K562 (cell line): ENCODE data around the gene HMG20B. TPM values are rescaled to one million over a fixed set of nuclear protein-coding genes. Genes with fewer than 3 reads are reported as not detected.

Source experiments
- ARID1B ChIP-seq: fragments of 450-650 bp; IDR thresholded peaks from 2 replicates; pipeline ENCODE4 v1.6.1; 2016; ENCODE audit warnings: antibody characterized with exemption, mild to moderate bottlenecking, inconsistent platforms
- ATF2 ChIP-seq: sonication (generic); formaldehyde crosslinking; IDR thresholded peaks from 2 replicates; pipeline ENCODE4 v1.8.1; 2022; ENCODE audit warnings: missing genetic modification reagents
- BMI1 ChIP-seq: fragments of 150-350 bp; IDR thresholded peaks from 2 replicates; pipeline ENCODE4 v1.6.1; 2014; ENCODE audit warnings: low read length
- CREM ChIP-seq: IDR thresholded peaks from 2 replicates; pipeline ENCODE4 v1.6.1; 2014; ENCODE audit warnings: antibody characterized with exemption, low read depth
- FOXK2 ChIP-seq, 2 experiments: fragments of 450-650 bp; IDR thresholded peaks in 1 of 2; conservative IDR thresholded peaks in 1 of 2; 2 replicates each; pipeline ENCODE4 v1.6.1; 2016; ENCODE audit warnings: low read depth in 2 of 2, mild to moderate bottlenecking in 1 of 2
- IRF1 ChIP-seq: sonication (generic); formaldehyde crosslinking; IDR thresholded peaks from 2 replicates; pipeline ENCODE4 v1.8.0; 2022; ENCODE audit warnings: missing genetic modification reagents, mild to moderate bottlenecking, borderline replicate concordance
- JUNB ChIP-seq: fragments of 450-650 bp; formaldehyde crosslinking; conservative IDR thresholded peaks from 2 replicates; pipeline ENCODE4 v1.4.0; 2020; ENCODE audit warnings: mild to moderate bottlenecking
- KLF13 ChIP-seq: fragments of 450-650 bp; IDR thresholded peaks from 2 replicates; pipeline ENCODE4 v1.6.1; 2016; ENCODE audit warnings: missing genetic modification characterization, low read depth, mild to moderate bottlenecking, missing compliant biosample characterization, moderate library complexity, borderline replicate concordance
- MTA3 ChIP-seq: fragments of 450-650 bp; formaldehyde crosslinking; IDR thresholded peaks from 2 replicates; pipeline ENCODE4 v1.6.1; 2017; ENCODE audit warnings: mild to moderate bottlenecking, borderline replicate concordance
- NCOA1 ChIP-seq: fragments of 450-650 bp; IDR thresholded peaks from 2 replicates; pipeline ENCODE4 v1.6.1; 2016; ENCODE audit warnings: low read depth
- PML ChIP-seq: IDR thresholded peaks from 2 replicates; pipeline ENCODE4 v1.6.1; 2012; ENCODE audit warnings: low read length, inconsistent platforms
- POLR2G ChIP-seq: fragments of 200-400 bp; formaldehyde crosslinking; IDR thresholded peaks from 2 replicates; pipeline ENCODE4 v1.6.1; 2017; ENCODE audit warnings: low read depth, mild to moderate bottlenecking, antibody characterized with exemption, low read length, moderate library complexity
- POU5F1 ChIP-seq: fragments of 150-350 bp; IDR thresholded peaks from 2 replicates; pipeline ENCODE4 v1.6.1; 2014; ENCODE audit warnings: borderline replicate concordance, low read length, low read depth, mild to moderate bottlenecking; ENCODE audit not compliant: partially characterized antibody
- PRMT5 ChIP-seq: sonication (generic); formaldehyde crosslinking; IDR thresholded peaks from 2 replicates; pipeline ENCODE4 v1.5.0; 2020; ENCODE audit warnings: missing genetic modification reagents
- SLC30A9 ChIP-seq: fragments of 250-450 bp; sonication (Bioruptor Pico); IDR thresholded peaks from 2 replicates; pipeline ENCODE4 v1.8.0; 2022; ENCODE audit warnings: mild to moderate bottlenecking, moderate library complexity
- SMAD1 ChIP-seq: fragments of 150-350 bp; IDR thresholded peaks from 2 replicates; pipeline ENCODE4 v1.6.1; 2014; ENCODE audit warnings: low read length, low read depth; ENCODE audit not compliant: partially characterized antibody
- SMAD4 ChIP-seq: fragments of 250-450 bp; sonication (Bioruptor Pico); conservative IDR thresholded peaks from 2 replicates; pipeline ENCODE4 v1.8.0; 2021; ENCODE audit warnings: inconsistent platforms, mild to moderate bottlenecking, moderate library complexity
- SOX6 ChIP-seq: fragments of 450-650 bp; IDR thresholded peaks from 2 replicates; pipeline ENCODE4 v1.6.1; 2014; ENCODE audit warnings: mild to moderate bottlenecking
- SRSF7 ChIP-seq: fragments of 200-400 bp; formaldehyde crosslinking; optimal IDR thresholded peaks from 2 replicates; pipeline ENCODE3; 2017; ENCODE audit warnings: mild to moderate bottlenecking, low read depth, low read length
- STAG1 ChIP-seq: sonication (generic); formaldehyde crosslinking; IDR thresholded peaks from 2 replicates; pipeline ENCODE4 v1.5.0; 2020; ENCODE audit warnings: missing genetic modification reagents, borderline replicate concordance
- TBP ChIP-seq: optimal IDR thresholded peaks from 2 replicates; pipeline ENCODE3; 2011; ENCODE audit warnings: low read depth, low read length, improper control_type of control experiment
- TRIM24 ChIP-seq, 2 experiments: fragments of 450-650 bp; IDR thresholded peaks; 2 replicates each; pipeline ENCODE4 v1.6.1; 2016
- ZFX ChIP-seq: sonication (generic); formaldehyde crosslinking; IDR thresholded peaks from 2 replicates; pipeline ENCODE4 v1.8.0; 2022; ENCODE audit warnings: mild to moderate bottlenecking, missing genetic modification reagents, moderate library complexity
- ZNF175 ChIP-seq: fragments of 200-800 bp; sonication (Bioruptor generic); IDR thresholded peaks from 2 replicates; pipeline ENCODE4 v1.6.1; 2016; ENCODE audit warnings: low read depth, mild to moderate bottlenecking, missing genetic modification characterization, missing compliant biosample characterization
- ZNF239 ChIP-seq: fragments of 250-450 bp; sonication (Bioruptor Pico); IDR thresholded peaks from 2 replicates; pipeline ENCODE4 v1.4.0; 2020; ENCODE audit warnings: mild to moderate bottlenecking
- ZNF253 ChIP-seq: fragments of 250-450 bp; sonication (Bioruptor Pico); conservative IDR thresholded peaks from 2 replicates; pipeline ENCODE4 v1.6.1; 2021; ENCODE audit warnings: mild to moderate bottlenecking
- ZNF347 ChIP-seq: fragments of 450-650 bp; formaldehyde crosslinking; IDR thresholded peaks from 2 replicates; pipeline ENCODE4 v1.4.0; 2020; ENCODE audit warnings: low read depth, mild to moderate bottlenecking, moderate library complexity
- ZNF444 ChIP-seq: fragments of 250-450 bp; sonication (Bioruptor Pico); IDR thresholded peaks from 2 replicates; pipeline ENCODE4 v1.4.0; 2020; ENCODE audit warnings: mild to moderate bottlenecking, moderate library complexity
- ZNF589 ChIP-seq: fragments of 200-800 bp; sonication (Bioruptor generic); IDR thresholded peaks from 2 replicates; pipeline ENCODE4 v1.6.1; 2016; ENCODE audit warnings: low read depth, missing genetic modification characterization, missing compliant biosample characterization
- polyA plus RNA-seq, 8 experiments: library from polyadenylated mRNA; depleted of rRNA in 4 of 8; stranded (reverse) in 5 of 8; unstranded in 3 of 8; fragments of >200 nt; fragmentation: Nextera tagmentation in 2 of 8; fragmentation: Illumina TruSeq in 1 of 8; extraction: Ambion mirVana in 2 of 8; extraction: Trizol in 1 of 8; gene quantifications; 2 replicates each; pipeline versions ENCODE4 v1.2.1 to v1.2.3, GENCODE V29; 2011 to 2014; ENCODE audit warnings: inconsistent platforms in 1 of 8, missing spikeins in 1 of 8
- total RNA-seq, 7 experiments: library from RNA; depleted of rRNA in 6 of 7; stranded (reverse); fragments of >200 nt in 6 of 7; fragmentation: Illumina TruSeq in 2 of 7; extraction: Trizol in 2 of 7; gene quantifications; 2 replicates each; pipeline versions ENCODE4 v1.2.1 to v1.2.3, GENCODE V29; 2011 to 2021; ENCODE audit warnings: low replicate concordance in 1 of 7

HMG20B gene
- total and polyA plus RNA-seq, 9 of the 15 experiments (the other 6 are each of a cell fraction or from before 2014, with no cell fraction given) = 0.35 to 172 (median 38.6) TPM

- TF ChIP-seq KLF13 (no peak), MTA3 (peak; percentile 11; the same call in 1 of the 2 replicates), ZNF239 (CRISPR knock-in tag) (no peak), FOXK2 (conservative IDR thresholded peaks at IDR 0.05 in 1 of 2, IDR thresholded peaks at IDR 0.05 in 1 of 2; ENCODE audit: low read depth in 2 of 2) (0 out of 4 replicates have a peak, but pooled peaks of 1 of the 2 experiments have one; percentile 2), JUNB (no peak), ZNF253 (CRISPR knock-in tag) (no peak), POU5F1 (no peak), POLR2G (peak; percentile 44), SOX6 (no peak), ZNF175 (CRISPR knock-in tag) (no peak), ARID1B (no peak), ZNF347 (CRISPR knock-in tag) (no peak), ZNF589 (CRISPR knock-in tag) (no peak), TBP (peak; percentile 13), SRSF7 (no peak), ZNF444 (CRISPR knock-in tag) (no peak), ZFX (CRISPR knock-in tag) (peak; percentile 40), IRF1 (CRISPR knock-in tag) (no peak), PRMT5 (CRISPR knock-in tag) (no peak), CREM (no peak), NCOA1 (no peak), SMAD1 (no peak), BMI1 (no peak), ATF2 (CRISPR knock-in tag) (no peak), TRIM24 (IDR thresholded peaks at IDR 0.05) (0 out of 4 replicates have a peak, but pooled peaks of 1 of the 2 experiments have one; percentile 18), PML (0 out of 2 replicates have a peak, but pooled peaks have one; percentile 5), SMAD4 (CRISPR knock-in tag) (no peak), SLC30A9 (CRISPR knock-in tag) (no peak), STAG1 (CRISPR knock-in tag) (no peak)
These were observed 34.7 kb downstream of the HMG20B start (continued) for GRCh38 chr19:3607303-3608078.
